GM12865 (cell line): ENCODE data around the gene SLC1A7.

Source experiments
- DNase-seq: peaks from one replicate; pipeline ENCODE4 v3.0.0; 2010; ENCODE audit warnings: low read depth
- H3K4me3 ChIP-seq: 2 replicates; pipeline ENCODE4 v1.5.1; 2011; ENCODE audit warnings: mild to moderate bottlenecking, low read depth, low read length, control low read depth
- CTCF ChIP-seq: IDR thresholded peaks from 2 replicates; pipeline ENCODE4 v1.5.1; 2011; ENCODE audit warnings: low read length, control low read depth, low read depth, inconsistent platforms; ENCODE audit not compliant: insufficient read depth; ENCODE audit errors: missing control alignments

The SLC1A7 gene

GRCh38 chr1:53162621-53163020 is 20.2 kb upstream of the SLC1A7 start:
- TF ChIP-seq CTCF, result no peak
- no peak overlapping the region for H3K4me3 ChIP-seq
- DNase-seq, result no peak

GRCh38 chr1:53160924-53161378 is 18.5 kb upstream of the SLC1A7 start:
- TF ChIP-seq CTCF, result no peak
- DNase-seq, result no peak
- H3K4me3 ChIP-seq, result no peak overlapping the region

- H3K4me3 ChIP-seq, result no peak overlapping the region
- DNase-seq, result no peak
- no peak for TF ChIP-seq CTCF
Measured at GRCh38 chr1:53158900-53159299, 16.5 kb upstream of the SLC1A7 start.

GRCh38 chr1:53156783-53157182 is 14.3 kb upstream of the SLC1A7 start:
- no peak overlapping the region for H3K4me3 ChIP-seq
- TF ChIP-seq CTCF, result no peak
- DNase-seq, result no peak

GRCh38 chr1:53155945-53156344 is 13.5 kb upstream of the SLC1A7 start:
- DNase-seq, result no peak
- TF ChIP-seq CTCF, result no peak
- no peak overlapping the region for H3K4me3 ChIP-seq

GRCh38 chr1:53155534-53155933 is 13.1 kb upstream of the SLC1A7 start:
- no peak overlapping the region for H3K4me3 ChIP-seq
- DNase-seq, result no peak
- TF ChIP-seq CTCF, result no peak

- H3K4me3 ChIP-seq, result no peak overlapping the region
- no peak for TF ChIP-seq CTCF
- no peak for DNase-seq
Measured at GRCh38 chr1:53154859-53155438, 12.5 kb upstream of the SLC1A7 start.
